ENCODE results near the gene TACSTD2.
"Not testable (repeated sequence)": the region's sequence is repeated elsewhere in the genome, so short reads cannot be mapped to it uniquely, and the experiment has no call there.

Gene TACSTD2

DNA sequence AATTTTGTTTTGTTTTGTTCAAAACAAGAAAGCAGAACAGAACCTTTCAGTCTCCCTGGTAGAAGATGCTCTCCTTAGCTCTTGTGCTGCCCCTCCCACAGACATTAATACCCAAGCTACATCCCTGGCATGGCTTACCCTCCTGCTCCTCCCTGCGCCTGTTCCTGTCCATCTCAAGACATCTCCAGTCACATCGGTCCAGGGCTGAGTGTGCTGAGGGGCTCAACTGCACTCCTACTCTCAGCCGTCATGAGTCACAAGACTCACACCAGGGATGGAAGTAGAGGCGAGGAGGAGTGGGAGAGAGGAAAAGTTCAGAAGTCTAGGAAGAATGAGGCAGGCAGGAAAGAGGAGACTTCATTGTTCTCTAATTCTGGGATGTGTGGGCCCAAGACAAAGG is 9.2 kb upstream of the TACSTD2 start:
- DNase-seq: no peak

- DNase-seq: no peak
These were observed 8.6 kb upstream of the TACSTD2 start for GRCh38 chr1:58585581-58586151.

- no peak for DNase-seq
These were observed 8.1 kb upstream of the TACSTD2 start for GRCh38 chr1:58585166-58585565.

DNA sequence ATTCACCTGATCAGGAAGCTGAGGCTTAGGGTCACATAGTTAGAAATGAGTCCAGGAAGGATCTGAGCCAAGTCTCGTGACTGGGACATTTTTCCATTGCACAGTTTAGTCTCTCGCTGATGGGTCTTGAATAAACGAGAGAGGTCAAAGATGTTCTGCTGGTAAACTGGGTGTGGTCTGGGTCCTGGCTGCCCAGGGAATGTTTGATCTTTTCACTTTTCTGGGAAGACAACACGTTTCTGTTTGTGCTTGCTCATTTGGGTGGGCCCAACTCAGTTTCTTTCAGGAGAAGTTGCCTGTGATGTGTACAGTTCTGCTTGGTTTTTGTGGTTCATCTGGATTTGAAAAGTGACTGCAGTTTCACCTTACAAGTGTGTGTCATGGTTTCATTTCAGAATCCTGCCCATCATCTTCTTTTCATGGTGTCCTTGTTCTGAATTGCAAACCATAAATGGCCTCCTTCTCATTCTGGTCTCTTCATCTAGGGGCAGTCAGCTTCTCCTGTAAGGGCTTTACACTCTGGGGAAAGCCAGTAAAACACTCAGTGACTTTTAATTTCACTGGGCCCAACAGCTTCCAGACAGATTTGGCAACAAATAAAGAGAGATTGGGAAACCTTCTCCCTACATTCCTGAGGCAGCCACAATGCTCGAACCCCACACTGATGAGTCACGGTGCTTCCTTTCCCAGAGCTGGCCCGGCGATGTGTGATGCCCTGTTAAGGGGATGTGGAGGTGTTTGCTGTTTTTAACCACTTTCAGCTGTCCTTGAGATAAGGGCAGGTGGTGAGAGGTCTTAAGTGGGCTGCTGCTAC is 7.2 kb upstream of the TACSTD2 start:
- DNase-seq: no peak

- no peak for DNase-seq
These were observed 6.4 kb upstream of the TACSTD2 start for GRCh38 chr1:58583496-58583895.

DNA sequence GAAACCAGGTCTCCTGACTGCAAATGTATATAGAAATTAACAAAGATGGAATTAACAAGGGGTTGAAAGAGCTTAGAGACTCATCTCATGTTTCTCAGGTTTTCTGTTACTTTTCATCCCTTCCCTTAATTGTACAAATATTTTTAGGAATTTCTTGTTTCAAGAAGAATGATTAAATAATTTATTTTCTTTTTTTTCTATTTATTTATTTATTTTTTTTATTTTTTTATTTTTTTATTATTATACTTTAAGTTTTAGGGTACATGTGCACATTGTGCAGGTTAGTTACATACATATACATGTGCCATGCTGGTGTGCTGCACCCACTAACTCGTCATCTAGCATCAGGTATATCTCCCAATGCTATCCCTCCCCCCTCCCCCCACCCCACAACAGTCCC is 5.1 kb upstream of the TACSTD2 start:
- DNase-seq: not testable (repeated sequence)

DNA sequence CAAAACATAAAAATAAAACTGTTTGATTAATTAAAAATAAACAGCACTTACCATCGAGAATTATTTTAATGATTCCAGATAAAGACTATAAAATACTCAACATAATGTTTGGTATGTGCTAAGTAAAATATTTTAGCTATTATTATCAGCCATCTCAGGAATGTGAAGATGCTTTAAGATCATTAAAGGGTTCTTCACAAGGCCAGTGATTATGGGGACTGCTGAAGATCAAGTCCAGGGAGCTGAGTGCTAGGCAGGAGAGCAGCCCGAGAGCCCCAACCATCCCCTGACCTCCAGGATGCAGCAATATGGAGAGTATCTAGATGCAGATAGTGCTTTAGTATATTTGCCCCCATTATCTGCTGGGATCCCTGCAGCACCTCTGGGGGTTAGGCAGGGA is 4.6 kb upstream of the TACSTD2 start:
- no peak for DNase-seq

DNA sequence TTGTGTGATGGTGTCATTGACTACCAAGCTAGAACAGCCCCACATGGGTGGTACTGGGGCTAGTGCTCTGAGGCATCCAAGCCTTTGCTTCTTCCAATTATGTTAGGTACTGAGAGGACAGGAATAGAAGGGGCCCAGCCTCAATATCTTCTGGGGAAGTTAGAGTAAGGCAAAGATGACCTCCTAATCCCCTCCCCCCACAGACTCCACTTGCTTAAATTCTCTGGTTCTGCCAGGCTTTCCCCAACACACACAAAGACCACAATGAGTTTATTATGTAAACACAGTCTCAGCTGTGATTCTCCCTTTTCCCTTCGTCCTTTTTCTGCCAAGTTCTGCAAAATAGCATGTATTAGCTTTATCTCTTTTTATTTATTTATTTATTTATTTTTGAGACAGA is 3.1 kb upstream of the TACSTD2 start:
- DNase-seq: no peak

GRCh38 chr1:58577654-58578030 is 590 bp upstream of the TACSTD2 start:
- no peak for DNase-seq

DNA sequence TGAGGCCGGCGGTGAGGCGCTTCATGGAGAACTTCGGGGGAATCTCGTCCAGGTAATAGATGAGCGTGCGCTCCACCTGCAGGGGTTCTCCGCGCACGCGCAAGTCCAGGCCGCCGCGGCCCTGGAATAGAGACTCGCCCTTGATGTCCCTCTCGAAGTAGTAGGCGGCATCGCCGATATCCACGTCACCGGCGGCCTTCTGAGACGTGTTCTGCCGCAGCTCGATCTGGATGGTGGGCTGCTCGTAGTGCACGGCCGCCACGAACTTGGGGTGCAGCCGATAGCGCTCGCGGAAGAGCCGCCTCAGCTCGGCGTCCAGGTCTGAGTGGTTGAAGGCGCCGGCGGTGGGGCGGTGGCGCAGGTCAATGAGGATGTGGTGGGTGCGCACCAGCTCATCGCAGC is 726 bp downstream of the TACSTD2 start:
- DNase-seq: no peak

GRCh38 chr1:58575551-58576324 is 1.3 kb downstream of the TACSTD2 start:
- no peak for DNase-seq

DNA sequence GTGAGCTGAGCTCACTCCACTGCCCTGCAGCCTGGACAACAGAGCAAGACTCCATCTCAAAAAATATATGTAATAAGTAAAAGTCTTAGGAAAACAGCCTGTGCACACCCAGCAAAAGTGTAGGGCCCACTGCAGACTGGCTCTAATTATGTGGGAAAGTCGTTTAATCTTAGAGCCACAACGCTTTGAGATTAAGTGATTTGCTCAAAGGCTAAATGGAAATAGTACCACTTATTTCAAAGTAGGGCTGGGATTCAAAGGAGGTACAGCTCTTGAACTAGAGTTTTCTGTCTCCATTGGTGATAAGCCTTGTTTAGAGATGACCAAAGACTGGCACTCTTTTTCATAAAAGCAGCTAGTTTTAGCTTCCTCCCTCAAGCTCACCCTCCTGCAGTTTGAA is 2.2 kb downstream of the TACSTD2 start:
- DNase-seq: no peak

GRCh38 chr1:58573705-58574591 is 3.1 kb downstream of the TACSTD2 start:
- no peak for DNase-seq

- DNase-seq: no peak
These were observed 3.9 kb downstream of the TACSTD2 start for GRCh38 chr1:58573138-58573537.

DNA sequence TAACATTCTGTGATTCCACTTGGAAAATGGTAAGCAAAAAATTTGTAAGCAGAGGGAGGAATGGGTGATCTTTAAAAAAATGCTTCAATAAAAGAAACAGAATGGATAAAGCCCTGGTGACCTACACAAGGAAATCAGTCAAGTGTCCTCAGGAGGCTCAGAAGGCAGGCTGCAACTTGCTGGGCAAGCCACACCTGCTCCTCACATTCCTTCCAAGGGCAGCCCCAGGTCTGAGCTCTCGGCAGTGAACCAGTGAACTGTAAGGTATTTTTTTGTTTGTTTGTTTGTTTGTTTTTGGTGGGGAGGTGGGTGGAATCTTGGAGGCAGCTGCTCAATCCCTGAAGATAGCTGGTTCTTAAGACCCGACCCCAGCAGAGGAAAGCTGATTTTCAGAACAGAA is 4.4 kb downstream of the TACSTD2 start:
- no peak for DNase-seq

- DNase-seq: no peak
These were observed 5.4 kb downstream of the TACSTD2 start for GRCh38 chr1:58571616-58572015.

DNA sequence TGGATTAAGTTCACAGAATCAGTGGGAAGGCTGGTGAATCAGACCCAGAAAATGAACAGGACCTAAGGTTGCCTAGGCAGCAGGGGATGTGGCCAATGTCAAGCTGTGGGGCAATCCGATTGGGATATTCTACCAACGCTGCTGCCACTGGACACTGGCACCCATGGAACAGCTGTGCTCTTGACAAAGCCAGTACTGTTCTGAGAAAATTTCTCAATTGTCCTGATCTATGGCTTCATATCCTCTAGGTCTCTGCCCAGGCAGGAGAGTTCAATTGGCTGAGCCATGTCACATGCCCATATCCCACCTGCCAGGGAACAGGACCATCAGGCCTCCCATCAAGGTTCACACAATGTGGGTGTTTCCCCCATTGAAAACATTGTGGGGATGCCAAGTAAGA is 6.2 kb downstream of the TACSTD2 start:
- DNase-seq: no peak

DNA sequence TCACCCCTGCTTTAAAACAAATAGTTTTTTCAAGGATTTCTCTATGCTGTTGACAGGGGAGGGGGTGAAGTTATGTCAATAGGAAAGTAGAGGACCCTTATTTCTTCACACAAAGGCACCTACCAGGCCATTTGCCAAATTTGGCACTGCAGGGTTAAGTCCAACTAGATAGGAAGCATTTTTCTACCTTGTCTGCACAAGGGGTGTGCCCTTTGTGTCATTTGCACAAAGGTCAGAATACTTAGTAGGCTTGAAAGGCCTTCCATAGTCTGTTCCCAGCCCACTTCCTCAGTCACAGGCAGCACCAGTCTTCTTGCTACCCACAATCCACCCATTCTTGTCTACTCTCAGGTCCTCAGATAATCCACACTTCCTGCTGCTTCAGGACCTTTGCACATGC is 7.0 kb downstream of the TACSTD2 start:
- DNase-seq: no peak

- no peak for DNase-seq
These were observed 8.1 kb downstream of the TACSTD2 start for GRCh38 chr1:58568911-58569310.

GRCh38 chr1:58568271-58568860 is 8.7 kb downstream of the TACSTD2 start:
- no peak for DNase-seq

- DNase-seq: no peak
These were observed 10.7 kb downstream of the TACSTD2 start for GRCh38 chr1:58566339-58566738.

DNA sequence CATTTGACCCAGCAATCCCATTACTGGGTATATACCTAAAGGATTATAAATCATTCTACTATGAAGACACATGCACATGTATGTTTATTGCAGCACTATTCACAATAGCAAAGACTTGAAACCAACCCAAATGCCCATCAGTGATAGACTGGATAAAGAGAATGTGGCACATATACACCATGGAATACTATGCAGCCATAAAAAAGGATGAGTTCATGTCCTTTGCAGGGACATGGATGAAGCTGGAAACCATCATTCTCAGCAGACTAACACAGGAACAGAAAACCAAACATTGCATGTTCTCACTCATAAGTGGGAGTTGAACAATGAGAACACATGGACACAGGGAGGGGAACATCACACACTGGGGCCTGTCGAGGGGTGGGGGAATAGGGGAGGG is 13.3 kb downstream of the TACSTD2 start:
- not testable (repeated sequence) for DNase-seq

- DNase-seq: no peak
These were observed 15.4 kb downstream of the TACSTD2 start for GRCh38 chr1:58561633-58562032.

Data from activated CD4-positive, CD25-positive, alpha-beta regulatory T cell (primary cell).